Right kidney (tissue), 1 donor: ENCODE results near the gene DYNLL1.
"Not testable (repeated sequence)": the region's sequence is repeated elsewhere in the genome, so short reads cannot be mapped to it uniquely, and the experiment has no call there.

Source experiments
- DNase-seq: peaks from one replicate; pipeline ENCODE4 v3.0.0-alpha.2; 2016

DYNLL1 gene

DNA sequence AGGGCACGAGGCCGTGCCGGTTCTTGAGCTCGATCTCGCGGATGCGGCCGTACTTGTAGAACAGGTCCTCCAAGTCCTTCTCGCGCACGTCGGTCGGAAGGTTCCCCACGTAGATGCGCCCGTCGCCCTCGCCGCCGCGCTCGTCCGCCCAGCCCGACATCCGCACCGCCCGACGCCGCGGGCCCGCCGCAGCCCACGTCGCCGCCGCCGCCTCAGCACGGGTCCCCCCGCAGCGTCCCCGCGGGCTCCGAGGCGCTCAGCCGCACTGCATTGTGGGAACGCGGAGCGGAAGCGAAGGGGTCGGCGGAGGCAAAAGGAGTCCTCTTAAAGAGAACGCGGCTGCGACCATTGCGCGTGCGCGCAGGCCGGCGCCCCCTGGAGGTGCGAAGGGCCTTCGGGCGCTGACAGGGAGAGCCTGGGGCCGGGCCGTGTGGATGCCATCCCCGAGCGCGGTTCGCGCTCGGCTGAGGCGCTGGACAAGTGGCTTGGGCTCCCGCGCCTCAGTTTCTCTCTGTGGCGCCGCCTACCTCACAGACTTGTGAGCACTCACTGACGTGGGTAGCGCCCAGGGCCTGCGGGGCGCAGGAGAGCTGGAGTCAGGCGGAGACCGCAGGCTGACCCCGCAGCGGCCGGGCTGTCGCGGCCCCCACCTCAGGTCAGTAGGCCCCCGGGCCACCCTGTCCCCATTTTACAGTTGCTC, 26.3 kb upstream of the DYNLL1 start, which contains the start of gene SRSF9:
Gene SRSF9, minus strand, starts transcription at position 299 of the 700 bp plus-strand sequence. Its CDS starts 139 bp downstream, at position 160.
- peak; percentile 85 for DNase-seq

- DNase-seq = no peak
These were observed 25.6 kb upstream of the DYNLL1 start for GRCh38 chr12:120470150-120470784.

DNA sequence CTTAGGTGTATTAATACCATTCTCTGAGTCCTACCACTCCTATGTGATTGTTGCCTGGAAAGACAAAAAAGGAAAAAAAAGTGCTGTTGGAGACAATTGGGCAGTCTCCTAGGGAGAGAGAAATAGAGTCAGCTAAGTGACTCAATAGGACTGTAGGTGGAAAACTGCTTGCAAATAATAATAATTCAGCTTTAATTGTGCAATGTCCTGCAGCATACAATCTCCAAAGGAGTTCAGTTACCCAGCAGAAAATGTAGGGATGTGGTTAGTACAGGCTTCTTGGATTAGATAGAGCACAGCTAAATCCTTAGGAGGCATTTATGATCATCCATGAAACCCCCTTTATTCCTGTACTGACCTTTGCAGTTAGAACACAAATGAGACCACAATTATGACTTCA, 23.4 kb upstream of the DYNLL1 start:
- DNase-seq = no peak

DNA sequence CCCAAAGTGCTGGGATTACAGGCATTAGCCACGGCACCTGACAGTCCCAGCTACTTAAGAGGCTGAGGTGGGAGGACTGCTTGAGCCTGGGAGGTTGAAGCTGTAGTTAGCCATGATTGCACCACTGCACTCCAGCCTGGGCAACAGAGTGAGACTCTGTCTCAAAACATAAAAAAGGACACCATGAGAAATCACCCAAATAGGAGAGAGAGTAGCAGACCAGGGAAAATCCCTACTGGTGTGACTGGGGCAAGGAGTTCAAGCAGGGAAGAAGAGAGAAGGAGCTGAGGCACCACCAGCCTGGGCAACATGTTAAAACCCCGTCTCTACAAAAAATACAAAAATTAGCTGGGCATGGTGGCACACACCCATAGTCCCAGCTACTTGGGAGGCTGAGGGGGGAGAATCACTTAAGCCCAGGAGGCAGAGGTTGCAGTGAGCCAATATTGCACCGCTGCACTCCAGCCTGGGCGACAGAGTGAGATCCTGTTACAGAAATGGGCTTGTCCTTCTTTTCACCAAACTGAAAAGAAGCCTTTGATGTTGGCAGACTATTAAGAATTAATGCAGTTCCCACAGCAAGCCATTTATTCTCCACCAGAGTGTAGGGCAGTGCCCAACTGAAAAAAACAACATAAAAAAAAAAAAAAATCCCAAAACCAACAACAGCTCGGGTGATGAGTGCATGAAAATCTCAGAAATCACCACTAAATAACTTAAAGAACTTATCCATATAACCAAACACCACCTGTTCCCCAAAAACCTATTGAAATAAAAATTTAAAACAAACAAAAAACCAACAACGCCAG, 21.9 kb upstream of the DYNLL1 start:
- no peak for DNase-seq

DNA sequence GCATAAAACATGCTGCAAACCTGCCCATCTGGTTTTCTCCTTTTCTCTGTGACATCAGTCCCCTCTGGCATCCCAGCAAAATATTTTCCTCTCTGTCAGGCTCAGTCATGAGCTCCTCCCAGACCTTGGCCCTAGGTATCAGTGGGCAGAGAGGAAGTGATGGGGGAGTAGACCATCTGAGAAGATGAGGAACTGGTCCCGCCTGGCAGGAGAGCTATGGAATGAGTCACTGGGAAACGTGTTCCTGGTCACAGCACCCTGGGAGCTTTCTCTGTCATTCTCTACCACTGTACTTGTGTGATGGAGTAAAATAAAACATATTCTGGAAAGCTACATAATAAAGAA, 21.3 kb upstream of the DYNLL1 start:
- peak; percentile 33 for DNase-seq

DNA sequence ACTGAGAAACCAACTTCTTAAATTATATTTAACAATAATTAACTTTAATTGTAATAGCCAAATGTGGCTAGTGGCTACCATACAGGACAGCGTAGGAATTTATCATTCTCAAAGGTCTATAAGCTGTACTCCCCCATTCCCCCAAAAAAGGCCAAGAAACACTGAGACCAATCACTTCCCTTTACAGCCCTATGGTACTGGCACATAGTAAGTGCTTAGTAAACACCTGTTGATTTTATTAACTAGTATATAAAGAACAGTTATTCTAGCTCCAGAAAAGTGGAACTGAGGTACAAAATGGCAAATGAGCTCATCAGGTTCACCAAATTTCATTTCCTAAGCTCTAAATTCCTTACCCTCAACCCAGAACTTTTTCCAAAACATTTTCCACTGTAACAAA, 20.3 kb upstream of the DYNLL1 start:
- no peak for DNase-seq

GRCh38 chr12:120479458-120479857, 16.5 kb upstream of the DYNLL1 start:
- DNase-seq = no peak

DNA sequence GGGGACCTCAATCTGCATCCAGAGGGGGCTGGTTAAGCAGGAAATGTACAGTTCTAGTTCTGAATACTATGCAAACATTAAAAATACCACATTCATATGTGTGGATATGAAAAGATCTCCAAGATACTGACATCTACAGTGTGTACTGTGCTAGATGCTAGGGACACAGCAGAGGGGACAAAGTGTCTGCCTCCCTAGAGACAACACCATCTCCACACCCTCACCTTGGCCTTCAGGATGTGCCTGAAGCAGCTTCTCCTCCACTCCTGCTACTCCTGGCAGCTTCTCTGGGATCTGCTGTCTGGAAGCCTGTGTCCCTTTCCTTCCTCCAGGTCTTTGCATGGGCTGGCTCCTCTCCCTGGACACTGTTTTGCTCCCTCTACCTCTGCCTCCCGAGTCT, 15.7 kb upstream of the DYNLL1 start:
- DNase-seq = no peak

GRCh38 chr12:120481022-120481767, 14.7 kb upstream of the DYNLL1 start:
- no peak for DNase-seq

DNA sequence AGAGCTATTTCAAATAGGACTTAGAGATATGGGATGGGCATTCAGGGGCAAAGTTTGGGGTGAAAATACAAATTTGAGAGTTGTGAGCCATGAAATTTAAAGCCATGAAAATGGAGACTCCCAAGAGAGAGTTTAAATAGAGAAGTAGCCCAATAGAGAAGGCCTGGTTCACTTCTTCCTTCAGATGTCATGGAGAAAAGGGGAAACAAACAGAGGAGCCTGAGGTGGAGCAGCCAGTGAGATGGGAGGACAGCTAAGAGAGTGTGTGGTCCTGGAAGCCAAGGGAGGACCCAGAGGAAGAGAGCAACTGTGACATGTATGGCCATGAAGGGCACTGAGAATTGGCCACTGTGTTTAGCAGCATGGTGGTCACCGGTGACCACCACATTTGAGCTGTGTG, 12.3 kb upstream of the DYNLL1 start:
- DNase-seq = no peak

DNA sequence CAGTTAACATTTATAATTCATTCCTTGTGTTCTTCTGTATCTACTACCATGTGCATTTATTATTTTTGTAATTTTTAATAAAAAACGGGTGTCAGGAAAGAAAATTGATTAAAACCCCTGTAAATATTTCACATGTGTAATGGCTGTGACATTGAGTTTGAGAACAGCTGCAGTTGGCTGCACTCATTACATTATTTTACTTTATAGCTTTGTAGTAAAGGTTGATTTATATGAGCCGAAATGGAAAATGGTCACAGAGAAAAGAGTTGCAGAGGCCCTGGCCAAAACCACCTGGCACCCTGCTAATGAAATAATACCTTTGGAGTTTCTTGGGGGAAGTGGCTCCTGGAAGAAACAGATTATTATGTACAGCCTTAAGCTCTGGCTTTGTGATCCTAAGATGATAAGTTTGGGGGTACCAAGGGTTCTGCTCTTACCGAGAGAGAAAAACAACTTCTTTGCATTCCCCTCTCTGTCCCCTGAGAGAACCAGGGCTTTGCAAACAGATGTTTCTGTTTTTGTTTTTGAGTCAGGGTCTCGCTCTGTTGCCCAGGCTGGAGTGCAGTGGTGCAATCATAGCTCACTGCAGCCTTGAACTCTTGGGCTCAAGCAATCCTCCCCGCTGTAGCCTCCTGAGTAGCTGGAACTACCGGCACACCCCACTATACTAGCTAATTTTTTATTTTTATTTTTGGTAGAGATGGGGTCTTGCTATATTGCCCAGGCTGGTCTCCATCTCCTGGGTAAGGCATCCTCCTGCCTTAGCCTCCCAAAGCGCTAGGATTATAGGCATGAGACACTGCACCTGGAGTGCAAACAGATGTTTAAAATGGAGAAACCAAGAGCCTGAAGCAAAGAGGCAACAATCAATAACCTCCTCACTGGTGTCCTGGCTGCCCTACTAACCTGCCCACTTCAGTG, 9.7 kb upstream of the DYNLL1 start:
- DNase-seq = no peak

GRCh38 chr12:120487552-120487951, 8.4 kb upstream of the DYNLL1 start:
- not testable (repeated sequence) for DNase-seq

- DNase-seq = no peak
These were observed 7.8 kb upstream of the DYNLL1 start for GRCh38 chr12:120488057-120488640.

DNA sequence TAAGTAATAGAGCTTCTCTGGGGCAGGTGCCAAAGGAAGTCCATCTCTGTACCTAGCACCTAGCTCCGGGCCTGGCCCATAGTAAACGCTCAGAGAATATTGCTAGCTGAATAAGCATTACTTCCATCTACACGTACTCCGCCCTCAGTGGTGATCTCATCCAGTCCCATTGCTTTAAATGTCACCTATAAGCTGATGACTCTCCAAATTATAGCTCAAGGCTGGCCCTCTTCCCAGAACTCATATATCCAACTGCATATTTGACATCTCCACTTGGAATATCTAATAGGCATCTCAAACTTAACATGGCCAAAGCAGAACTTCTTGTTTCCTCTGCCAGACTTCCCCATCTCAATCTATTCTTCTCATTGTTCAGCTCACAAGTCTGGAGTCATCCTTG, 6.9 kb upstream of the DYNLL1 start:
- DNase-seq = no peak

DNA sequence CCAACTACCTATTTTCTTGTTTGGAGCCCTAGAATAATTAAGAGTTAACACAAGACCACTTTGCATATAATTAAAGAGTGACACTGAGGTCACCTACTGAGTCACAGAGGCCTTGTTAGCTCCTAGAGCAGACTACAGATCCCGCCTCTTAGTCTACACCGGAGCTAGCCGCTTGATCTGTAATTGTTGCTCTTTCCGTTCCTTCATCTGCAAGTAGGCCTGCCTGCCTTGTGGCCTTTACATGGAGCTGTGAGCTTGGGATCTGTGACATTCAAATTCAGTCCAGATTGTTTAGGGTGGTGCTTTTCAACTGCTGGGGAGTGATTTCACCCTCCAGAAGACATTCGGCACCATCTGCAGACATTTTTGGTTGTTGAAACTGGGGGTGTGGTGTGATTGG, 5.6 kb upstream of the DYNLL1 start:
- DNase-seq = no peak

DNA sequence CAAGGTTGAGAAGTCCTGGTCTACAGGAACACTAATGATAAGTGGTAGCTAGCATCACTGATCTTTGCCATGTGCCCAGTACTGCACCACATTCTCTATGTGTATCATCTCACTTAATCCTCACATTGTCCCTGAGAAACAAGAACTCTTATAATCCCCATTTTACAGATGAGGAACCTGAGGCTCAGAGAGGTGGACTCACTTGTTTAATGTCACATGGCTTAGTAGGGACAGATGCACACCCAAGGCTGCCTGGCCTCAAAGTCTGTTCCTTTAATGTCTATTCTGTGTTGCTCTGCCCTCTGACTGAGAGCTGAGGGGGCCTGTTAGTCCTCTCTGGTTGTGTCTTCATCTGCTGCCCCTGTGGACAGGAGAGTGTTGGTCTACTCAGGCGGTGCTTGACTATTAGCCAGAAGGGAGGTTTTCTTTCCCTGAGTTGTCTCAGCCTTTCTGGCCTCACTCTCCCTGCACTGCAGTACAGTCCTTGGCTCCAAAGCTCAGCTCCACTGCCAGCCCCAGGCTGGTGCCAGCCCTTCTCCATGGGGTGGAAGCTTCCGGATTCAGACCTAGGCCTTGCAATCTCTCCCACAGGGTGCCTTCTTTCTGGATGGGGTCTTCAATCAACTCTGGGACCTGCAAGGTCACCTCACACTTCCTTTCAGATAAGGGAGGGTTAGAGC, 4.9 kb upstream of the DYNLL1 start:
- no peak for DNase-seq

GRCh38 chr12:120495186-120495730, 655 bp upstream of the DYNLL1 start:
- DNase-seq = no peak

GRCh38 chr12:120496413-120497340, 764 bp downstream of the DYNLL1 start:
- DNase-seq = peak; percentile 73

DNA sequence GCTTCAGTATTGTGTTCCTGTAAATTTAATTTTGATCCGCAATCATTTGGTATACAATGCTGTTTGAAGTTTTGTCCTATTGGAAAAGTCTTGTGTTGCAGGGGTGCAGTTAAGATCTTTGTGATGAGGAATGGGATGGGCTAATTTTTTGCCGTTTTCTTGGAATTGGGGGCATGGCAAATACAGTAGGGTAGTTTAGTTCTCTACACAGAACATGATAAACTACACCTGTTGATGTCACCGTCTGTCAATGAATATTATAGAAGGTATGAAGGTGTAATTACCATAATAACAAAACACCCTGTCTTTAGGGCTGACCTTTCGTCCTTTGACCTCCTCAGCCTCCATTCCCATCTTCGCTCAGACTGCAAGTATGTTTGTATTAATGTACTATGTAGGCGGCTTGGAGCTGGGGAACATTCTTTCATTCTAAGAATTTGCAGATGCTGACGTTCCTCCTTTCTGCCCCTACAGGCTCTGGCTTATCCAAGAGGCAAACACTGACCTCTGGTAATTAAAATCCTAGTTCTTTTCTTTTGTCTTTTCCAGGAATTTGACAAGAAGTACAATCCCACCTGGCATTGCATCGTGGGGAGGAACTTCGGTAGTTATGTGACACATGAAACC, 1.7 kb downstream of the DYNLL1 start:
- DNase-seq = no peak
